Activated T-helper 17 cell treated with anti-CD3 and anti-CD28 coated beads, Interleukin-2, amount 50 U/mL, for 72 hours (primary cell): ENCODE measurements around the gene ELAVL2. TPM values are rescaled to one million over a fixed set of nuclear protein-coding genes. Genes with fewer than 3 reads are reported as not detected.
"Not testable (repeated sequence)": the region's sequence is repeated elsewhere in the genome, so short reads cannot be mapped to it uniquely, and the experiment has no call there.

ENCODE experiments used
- ATAC-seq: fragments of 150-1000 bp; cut with Tn5 transposase; replicated peaks from 2 replicates; pipeline ENCODE4 v1.10.0; 2021; ENCODE audit warnings: mild to moderate bottlenecking, moderate library complexity
- H3K27ac Mint-ChIP-seq: one replicate; pipeline ENCODE4 v1.8.0; 2022; ENCODE audit warnings: mixed read lengths
- H3K27me3 Mint-ChIP-seq: one replicate; pipeline ENCODE4 v1.8.0; 2022; ENCODE audit warnings: mixed read lengths
- H3K36me3 Mint-ChIP-seq: one replicate; pipeline ENCODE4 v1.8.0; 2022; ENCODE audit warnings: low read depth, mild to moderate bottlenecking, mixed read lengths
- H3K4me1 Mint-ChIP-seq: one replicate; pipeline ENCODE4 v1.8.0; 2022; ENCODE audit warnings: mixed read lengths
- H3K4me3 Mint-ChIP-seq: one replicate; pipeline ENCODE4 v1.8.0; 2022; ENCODE audit warnings: mild to moderate bottlenecking, mixed read lengths
- H3K9me3 Mint-ChIP-seq: one replicate; pipeline ENCODE4 v1.8.0; 2022; ENCODE audit warnings: mixed read lengths
- total RNA-seq, 2 donors: library from RNA; stranded (reverse); gene quantifications; one replicate each; pipeline ENCODE4 v1.2.3, GENCODE V29; 2022

The ELAVL2 gene
- total RNA-seq, 2 donors from 2014 or later: not detected

- no peak for ATAC-seq
- Mint-ChIP-seq H3K9me3 (no peaks in the 10 kb centered on the region), H3K27me3 (no peaks in the 10 kb centered on the region), H3K4me1 (no peaks in the 10 kb centered on the region), H3K27ac (no peak overlapping the region), H3K4me3 (no peak overlapping the region), H3K36me3 (no peaks in the 10 kb centered on the region)
Observed at GRCh38 chr9:23731353-23731752, 94.7 kb downstream of the ELAVL2 start.

GRCh38 chr9:23730364-23730763, 95.7 kb downstream of the ELAVL2 start:
- Mint-ChIP-seq H3K4me3 (no peak overlapping the region), H3K4me1 (no peaks in the 10 kb centered on the region)

GRCh38 chr9:23728736-23729135, 97.3 kb downstream of the ELAVL2 start:
- no peaks in the 10 kb centered on the region for H3K4me1 Mint-ChIP-seq
- H3K36me3 Mint-ChIP-seq: no peaks in the 10 kb centered on the region
- H3K4me3 Mint-ChIP-seq: no peak overlapping the region
- H3K9me3 Mint-ChIP-seq: peaks cover under 1% of the 10 kb centered on the region
- H3K27me3 Mint-ChIP-seq: no peaks in the 10 kb centered on the region
- no peak overlapping the region for H3K27ac Mint-ChIP-seq
- no peak for ATAC-seq

More at GRCh38 chr9:23730364-23730763, 95.7 kb downstream of the ELAVL2 start:
- H3K36me3 Mint-ChIP-seq: no peaks in the 10 kb centered on the region
- H3K9me3 Mint-ChIP-seq: no peaks in the 10 kb centered on the region
- H3K27ac Mint-ChIP-seq: no peak overlapping the region
- H3K27me3 Mint-ChIP-seq: no peaks in the 10 kb centered on the region
- ATAC-seq: no peak

- Mint-ChIP-seq H3K27me3 (no peaks in the 10 kb centered on the region), H3K36me3 (no peaks in the 10 kb centered on the region), H3K4me3 (no peak overlapping the region), H3K9me3 (peaks cover 3% of the 10 kb centered on the region), H3K27ac (no peak overlapping the region), H3K4me1 (no peaks in the 10 kb centered on the region)
- no peak for ATAC-seq
Observed at GRCh38 chr9:23725279-23725946, 100.6 kb downstream of the ELAVL2 start.

- Mint-ChIP-seq H3K27me3 (no peaks in the 10 kb centered on the region), H3K27ac (no peak overlapping the region), H3K36me3 (no peaks in the 10 kb centered on the region), H3K4me1 (no peaks in the 10 kb centered on the region), H3K4me3 (no peak overlapping the region), H3K9me3 (peaks cover 3% of the 10 kb centered on the region)
- ATAC-seq: no peak
Observed at GRCh38 chr9:23723672-23724071, 102.4 kb downstream of the ELAVL2 start.

GRCh38 chr9:23723048-23723447, 103.0 kb downstream of the ELAVL2 start:
- ATAC-seq, H3K9me3 Mint-ChIP-seq, H3K27me3 Mint-ChIP-seq, H3K4me3 Mint-ChIP-seq, H3K36me3 Mint-ChIP-seq, H3K4me1 Mint-ChIP-seq, H3K27ac Mint-ChIP-seq: not testable (repeated sequence)

GRCh38 chr9:23721466-23721865, 104.6 kb downstream of the ELAVL2 start:
- no peak overlapping the region for H3K27ac Mint-ChIP-seq
- H3K4me1 Mint-ChIP-seq: no peaks in the 10 kb centered on the region
- H3K9me3 Mint-ChIP-seq: peaks cover 3% of the 10 kb centered on the region
- H3K4me3 Mint-ChIP-seq: no peak overlapping the region
- no peaks in the 10 kb centered on the region for H3K27me3 Mint-ChIP-seq
- no peak for ATAC-seq
- no peaks in the 10 kb centered on the region for H3K36me3 Mint-ChIP-seq

- no peak overlapping the region for H3K27ac Mint-ChIP-seq
- H3K36me3 Mint-ChIP-seq: no peaks in the 10 kb centered on the region
- no peaks in the 10 kb centered on the region for H3K9me3 Mint-ChIP-seq
- no peaks in the 10 kb centered on the region for H3K4me1 Mint-ChIP-seq
- ATAC-seq: no peak
- H3K27me3 Mint-ChIP-seq: no peaks in the 10 kb centered on the region
- no peak overlapping the region for H3K4me3 Mint-ChIP-seq
Observed at GRCh38 chr9:23717505-23717904, 108.5 kb downstream of the ELAVL2 start.

- Mint-ChIP-seq H3K36me3 (no peaks in the 10 kb centered on the region), H3K9me3 (no peaks in the 10 kb centered on the region), H3K4me1 (no peaks in the 10 kb centered on the region), H3K27me3 (no peaks in the 10 kb centered on the region), H3K27ac (no peak overlapping the region), H3K4me3 (no peak overlapping the region)
- no peak for ATAC-seq
Observed at GRCh38 chr9:23707249-23707648, 118.8 kb downstream of the ELAVL2 start.

GRCh38 chr9:23702311-23702922, 123.6 kb downstream of the ELAVL2 start:
- no peaks in the 10 kb centered on the region for H3K4me1 Mint-ChIP-seq
- ATAC-seq: no peak
- no peak overlapping the region for H3K4me3 Mint-ChIP-seq
- no peak overlapping the region for H3K27ac Mint-ChIP-seq
- no peaks in the 10 kb centered on the region for H3K36me3 Mint-ChIP-seq
- H3K27me3 Mint-ChIP-seq: no peaks in the 10 kb centered on the region
- no peaks in the 10 kb centered on the region for H3K9me3 Mint-ChIP-seq

- no peak for ATAC-seq
- no peaks in the 10 kb centered on the region for H3K36me3 Mint-ChIP-seq
- H3K27ac Mint-ChIP-seq: no peak overlapping the region
- no peaks in the 10 kb centered on the region for H3K4me1 Mint-ChIP-seq
- H3K9me3 Mint-ChIP-seq: no peaks in the 10 kb centered on the region
- H3K4me3 Mint-ChIP-seq: no peak overlapping the region
- no peaks in the 10 kb centered on the region for H3K27me3 Mint-ChIP-seq
Observed at GRCh38 chr9:23701291-23701690, 124.7 kb downstream of the ELAVL2 start.

GRCh38 chr9:23700359-23700758, 125.7 kb downstream of the ELAVL2 start:
- no peak overlapping the region for H3K27ac Mint-ChIP-seq

GRCh38 chr9:23698161-23698560, 127.9 kb downstream of the ELAVL2 start:
- Mint-ChIP-seq H3K27ac (no peak overlapping the region), H3K9me3 (no peaks in the 10 kb centered on the region), H3K4me1 (no peaks in the 10 kb centered on the region), H3K36me3 (no peaks in the 10 kb centered on the region), H3K4me3 (no peak overlapping the region), H3K27me3 (no peaks in the 10 kb centered on the region)
- ATAC-seq: no peak

More at GRCh38 chr9:23700359-23700758, 125.7 kb downstream of the ELAVL2 start:
- ATAC-seq: no peak
- Mint-ChIP-seq H3K4me1 (no peaks in the 10 kb centered on the region), H3K27me3 (no peaks in the 10 kb centered on the region), H3K9me3 (no peaks in the 10 kb centered on the region), H3K36me3 (no peaks in the 10 kb centered on the region), H3K4me3 (no peak overlapping the region)

GRCh38 chr9:23695572-23695971, 130.5 kb downstream of the ELAVL2 start:
- no peaks in the 10 kb centered on the region for H3K36me3 Mint-ChIP-seq
- no peak overlapping the region for H3K4me3 Mint-ChIP-seq
- H3K27ac Mint-ChIP-seq: no peak overlapping the region
- peaks cover 6% of the 10 kb centered on the region for H3K9me3 Mint-ChIP-seq
- no peaks in the 10 kb centered on the region for H3K4me1 Mint-ChIP-seq
- H3K27me3 Mint-ChIP-seq: no peaks in the 10 kb centered on the region
- no peak for ATAC-seq

- Mint-ChIP-seq H3K4me3 (no peak overlapping the region), H3K27me3 (no peaks in the 10 kb centered on the region), H3K9me3 (peaks cover 6% of the 10 kb centered on the region), H3K36me3 (no peaks in the 10 kb centered on the region), H3K4me1 (no peaks in the 10 kb centered on the region), H3K27ac (no peak overlapping the region)
- ATAC-seq: no peak
Observed at GRCh38 chr9:23693374-23693773, 132.7 kb downstream of the ELAVL2 start.
